ENCODE data around the gene FAF1.

The FAF1 gene

DNA sequence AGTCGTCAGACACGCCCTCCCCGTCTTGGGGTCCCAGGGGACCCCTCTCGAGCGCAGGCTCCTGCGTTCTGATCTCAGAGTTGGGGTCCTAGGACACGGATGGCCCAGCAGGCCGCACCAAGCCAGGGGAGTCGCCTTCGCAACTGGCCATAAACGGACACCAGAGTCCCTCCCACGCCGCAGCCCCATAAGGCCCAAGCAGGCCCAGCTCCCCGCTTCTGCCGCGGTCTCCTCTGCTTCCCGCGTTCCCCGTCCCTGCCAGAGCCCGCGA lies 537.5 kb downstream of the FAF1 start:
- DNase-seq = no peak

DNA sequence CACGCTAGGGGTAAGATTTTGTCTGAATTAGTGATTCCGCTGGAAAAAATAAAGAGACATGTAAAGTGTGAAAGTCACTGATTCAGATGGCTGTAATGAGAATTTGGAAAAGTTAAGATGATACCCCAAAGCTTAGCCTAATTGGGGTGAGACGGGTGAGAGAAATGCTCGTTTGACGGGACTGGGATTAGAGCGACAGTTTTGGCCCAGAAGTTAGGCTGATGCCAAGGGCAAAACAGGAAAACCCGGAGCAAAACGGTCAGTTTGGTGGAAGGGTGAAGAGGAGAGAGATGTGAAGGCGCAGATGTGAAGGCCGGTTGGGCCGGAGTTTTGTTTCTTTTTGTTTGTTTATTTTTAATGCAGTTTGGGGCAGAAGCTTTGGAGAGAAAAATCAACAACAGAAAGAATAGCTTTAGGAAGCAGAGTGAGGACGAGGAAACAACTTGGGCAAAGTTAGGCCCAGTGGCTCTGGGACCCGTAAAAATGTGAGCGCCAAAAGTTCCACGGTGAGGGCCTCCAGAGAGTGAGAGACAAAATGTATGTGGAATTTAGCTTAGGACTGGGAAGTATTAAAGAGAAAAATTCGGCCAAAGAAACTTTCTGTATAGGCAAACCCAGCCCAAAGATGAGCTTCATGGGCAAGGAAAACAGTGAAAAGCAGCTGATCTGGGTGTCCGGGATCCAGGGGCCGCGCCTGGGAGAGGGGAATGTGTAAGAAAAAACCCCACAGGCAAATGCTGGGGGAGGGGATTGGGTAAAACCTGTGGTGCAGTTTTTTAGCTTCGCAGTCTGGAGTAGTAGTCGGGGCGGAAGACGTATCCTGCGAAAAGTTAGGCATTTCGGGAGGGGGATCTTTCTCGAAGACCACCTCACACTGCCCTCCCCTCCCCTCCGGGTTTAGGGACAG lies 538.0 kb downstream of the FAF1 start:
- no peak for DNase-seq

- no peak for DNase-seq
Measured at GRCh38 chr1:50421366-50421748, 538.7 kb downstream of the FAF1 start.

DNA sequence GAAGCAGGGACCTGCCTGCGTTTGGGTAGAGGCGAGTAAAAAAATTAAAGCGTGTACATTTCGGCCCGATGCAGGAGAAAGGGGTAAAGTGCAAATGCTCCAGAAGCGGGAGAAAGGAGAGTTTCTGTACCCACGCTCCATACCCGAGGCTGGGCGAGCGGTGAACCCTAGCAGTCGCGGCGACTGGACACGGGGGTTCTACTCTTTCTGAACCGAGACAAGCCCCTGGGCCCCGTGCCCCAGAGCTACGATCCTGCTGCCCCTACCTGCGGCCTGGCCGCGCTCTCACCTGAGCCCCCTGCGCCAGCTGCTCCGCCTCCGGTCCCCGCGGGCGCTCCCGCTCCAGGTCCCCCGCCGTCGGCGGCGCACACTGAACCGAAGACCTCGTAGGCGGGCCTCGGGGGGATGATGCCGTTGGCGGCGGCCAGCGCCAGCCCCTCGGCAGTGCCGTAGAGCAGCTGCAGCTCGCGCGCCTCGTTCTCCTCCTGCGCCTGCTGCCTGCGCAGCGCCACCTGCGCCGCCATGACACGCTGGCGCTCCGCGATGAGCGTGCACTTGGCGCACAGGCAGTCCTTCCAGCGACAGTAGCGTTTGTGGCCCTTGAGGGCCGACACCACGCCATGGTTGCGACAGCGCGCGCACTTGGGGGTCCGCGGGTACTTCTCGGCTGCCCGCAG lies 539.2 kb downstream of the FAF1 start:
- no peak for DNase-seq

GRCh38 chr1:50419907-50420677 lies 540.0 kb downstream of the FAF1 start:
- no peak for DNase-seq

- no peak for DNase-seq
Measured at GRCh38 chr1:50419192-50419906, 540.7 kb downstream of the FAF1 start.

DNA sequence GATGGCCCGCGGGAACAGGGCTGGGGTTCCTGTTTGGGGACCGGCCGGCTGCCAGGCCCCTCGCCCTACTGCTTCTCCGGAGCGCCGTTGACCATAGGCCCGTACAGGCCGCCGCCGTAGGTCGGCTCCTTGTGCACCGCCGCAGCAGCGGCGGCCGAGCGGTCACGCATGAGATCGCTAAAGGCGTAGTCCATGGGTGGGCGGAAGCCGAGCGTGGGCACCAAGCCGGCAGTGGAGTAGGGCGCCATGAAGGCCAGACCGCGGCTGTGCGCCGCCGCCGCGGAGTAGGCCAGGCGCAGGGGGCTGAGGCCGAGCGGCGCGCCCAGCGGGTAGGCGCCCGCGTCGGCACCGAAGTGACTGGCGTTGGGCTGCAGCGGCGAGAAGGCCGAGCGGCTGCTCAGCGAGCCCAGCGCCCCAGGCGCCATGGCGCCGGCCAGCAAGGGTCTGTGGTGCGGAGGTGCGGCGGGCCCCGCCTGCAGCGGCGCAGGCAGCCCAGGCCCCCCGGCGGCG lies 541.4 kb downstream of the FAF1 start:
- DNase-seq = no peak

GRCh38 chr1:50417946-50418599 lies 542.0 kb downstream of the FAF1 start:
- DNase-seq = no peak

- no peak for DNase-seq
Measured at GRCh38 chr1:50417507-50417906, 542.6 kb downstream of the FAF1 start.

DNA sequence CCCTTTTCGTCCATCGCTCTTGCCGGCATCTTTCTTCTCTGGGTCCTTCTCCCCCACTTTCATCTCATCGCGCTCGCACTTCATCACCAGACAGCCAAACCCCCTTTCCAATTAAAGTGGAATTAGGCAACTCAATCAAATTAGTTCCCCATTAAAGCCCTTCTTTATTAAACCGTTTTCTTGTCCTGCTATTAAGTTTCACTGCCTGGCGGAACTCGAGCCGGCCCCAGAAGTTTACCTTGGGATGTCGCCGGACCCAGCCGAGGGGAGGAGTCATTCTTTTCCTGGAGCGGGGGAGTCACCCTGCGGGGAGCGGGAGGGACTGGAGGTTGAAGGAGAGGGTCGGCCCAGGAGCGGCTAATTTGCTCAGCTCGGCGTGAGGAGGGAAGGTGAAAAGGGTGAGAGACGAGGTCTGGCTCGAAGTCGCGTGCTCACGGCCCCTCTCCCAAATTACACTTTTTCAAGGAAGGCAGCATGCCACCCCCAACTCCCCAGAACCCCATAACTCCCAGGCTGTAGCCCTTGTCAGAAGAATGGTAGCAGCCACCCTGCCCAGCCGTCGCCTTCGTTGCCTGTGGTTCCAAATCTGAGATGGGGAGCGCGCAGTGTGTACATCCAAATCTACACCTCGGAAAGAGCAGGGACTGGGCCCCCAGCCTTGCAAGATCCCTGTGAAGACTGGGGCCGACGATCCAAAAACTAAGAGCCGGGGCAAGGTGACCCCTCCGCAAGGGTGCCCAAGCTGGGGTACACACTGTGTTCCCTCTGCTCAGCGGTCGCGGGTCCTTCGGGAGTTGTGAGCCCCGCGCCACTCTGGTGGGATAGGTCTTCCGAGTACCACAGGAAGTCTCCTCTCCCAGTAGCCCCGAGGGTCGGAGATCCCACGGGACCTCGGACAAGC lies 543.3 kb downstream of the FAF1 start:
- no peak for DNase-seq

- no peak for DNase-seq
Measured at GRCh38 chr1:50416150-50416527, 543.9 kb downstream of the FAF1 start.

DNA sequence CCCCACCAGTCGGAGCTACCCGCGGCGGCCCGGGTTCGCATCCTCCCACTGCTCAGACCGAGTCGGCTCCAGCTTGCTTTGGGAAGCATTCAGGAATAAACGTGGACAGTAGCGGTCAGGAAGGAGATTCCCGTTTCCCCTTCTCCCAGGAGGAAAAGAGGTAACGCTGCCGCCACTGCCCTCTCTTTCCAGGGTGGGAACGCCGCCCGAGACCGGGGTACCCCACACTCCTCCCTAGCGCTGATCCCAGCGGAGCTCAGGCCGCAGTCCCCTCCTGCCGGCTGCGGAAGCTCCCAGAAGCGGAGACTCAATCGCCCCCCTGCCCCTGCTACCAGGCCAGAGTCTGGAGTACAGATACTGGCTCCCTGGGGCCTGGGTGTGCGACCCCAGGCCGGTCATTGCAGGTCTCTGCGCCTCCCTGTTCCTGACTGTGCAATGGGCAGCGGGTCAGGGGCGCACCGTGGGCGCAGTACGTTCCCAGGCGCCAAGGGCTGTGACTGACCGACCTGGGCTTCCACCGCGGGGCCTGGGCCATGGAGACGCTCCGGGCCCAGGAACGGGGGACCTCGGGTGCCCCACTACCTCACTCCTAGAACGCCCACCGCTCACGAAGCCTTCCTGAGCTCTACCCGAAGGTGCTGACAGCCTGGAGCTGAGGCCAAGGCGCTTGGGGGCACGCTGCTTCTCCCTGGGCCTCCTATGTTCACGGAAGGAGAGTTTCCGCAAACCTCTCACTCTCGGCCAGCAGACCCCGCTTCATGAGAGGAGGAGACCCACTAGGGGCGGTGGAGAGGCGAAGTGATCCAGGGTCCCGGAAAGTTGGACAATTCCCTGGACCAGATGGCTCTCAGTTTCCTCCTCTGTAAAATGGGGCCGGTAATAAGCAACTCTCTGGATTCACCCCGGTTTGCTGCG lies 544.6 kb downstream of the FAF1 start:
- DNase-seq = no peak

DNA sequence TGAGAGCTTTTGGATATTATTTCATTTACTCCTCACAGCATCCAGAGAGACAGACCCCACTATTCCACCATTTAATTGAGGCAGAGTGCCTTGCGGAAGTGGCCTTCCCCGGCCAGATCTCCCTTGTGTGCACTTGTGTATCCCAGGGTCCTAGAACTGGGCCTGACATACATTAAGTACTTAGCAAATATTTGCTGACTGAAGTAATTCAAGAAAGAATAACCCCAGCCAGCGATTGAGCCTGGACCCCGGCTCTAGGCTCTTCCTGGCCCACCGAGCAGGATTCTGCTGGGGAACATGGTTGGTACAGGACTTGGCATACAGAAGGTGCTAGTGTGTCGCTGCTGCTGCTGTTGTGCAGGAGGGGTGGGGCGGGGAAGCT lies 545.2 kb downstream of the FAF1 start:
- no peak for DNase-seq

DNA sequence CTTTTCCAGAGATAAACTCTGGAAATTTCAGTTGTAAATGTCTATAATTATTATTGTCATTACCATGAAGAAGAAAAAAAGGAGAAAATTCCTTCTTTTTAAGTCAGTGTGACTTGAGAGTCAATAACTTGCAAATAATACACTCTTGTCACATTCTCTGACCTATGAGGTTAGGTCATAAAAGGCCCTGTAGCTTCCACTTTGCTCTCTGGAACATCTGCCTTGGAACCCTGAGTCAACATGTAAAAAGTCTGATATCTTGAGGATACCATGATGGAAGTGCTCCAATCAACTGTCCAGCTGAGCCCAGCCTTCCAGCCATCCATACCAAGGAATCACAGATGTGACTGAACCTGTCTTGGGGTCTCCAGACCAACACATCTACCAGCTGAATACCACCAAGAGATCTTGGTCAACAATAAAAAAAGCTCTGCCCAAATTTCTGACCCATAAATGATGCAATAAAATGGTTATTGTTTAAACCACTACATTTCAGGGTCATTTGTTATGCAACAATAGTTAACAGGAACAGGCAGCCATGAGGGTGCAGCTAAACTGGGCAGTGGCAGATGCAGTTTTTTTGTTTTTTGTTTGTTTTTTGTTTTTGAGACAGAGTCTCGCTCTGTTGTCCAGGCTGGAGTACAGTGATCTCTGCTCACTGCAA lies 547.1 kb downstream of the FAF1 start:
- DNase-seq = no peak

DNA sequence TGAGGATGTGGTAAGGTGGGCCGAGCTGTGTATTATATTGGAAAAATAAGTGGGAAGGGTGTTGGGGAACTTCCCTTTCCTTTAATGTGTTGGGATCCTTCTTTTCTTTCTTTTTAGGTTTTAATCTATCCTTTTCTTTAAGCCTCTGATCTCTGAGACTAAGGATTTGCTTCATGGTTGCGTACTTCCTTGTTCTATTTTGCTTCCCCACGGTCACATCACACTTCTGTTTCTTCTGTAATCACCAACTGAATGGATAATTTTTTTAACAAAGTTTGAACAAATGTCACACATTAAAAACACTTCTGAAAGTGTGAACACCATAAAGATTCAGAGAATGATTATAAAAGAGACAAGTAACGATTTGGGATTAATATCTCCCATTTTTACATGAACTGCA lies 554.3 kb downstream of the FAF1 start:
- DNase-seq = no peak

DNA sequence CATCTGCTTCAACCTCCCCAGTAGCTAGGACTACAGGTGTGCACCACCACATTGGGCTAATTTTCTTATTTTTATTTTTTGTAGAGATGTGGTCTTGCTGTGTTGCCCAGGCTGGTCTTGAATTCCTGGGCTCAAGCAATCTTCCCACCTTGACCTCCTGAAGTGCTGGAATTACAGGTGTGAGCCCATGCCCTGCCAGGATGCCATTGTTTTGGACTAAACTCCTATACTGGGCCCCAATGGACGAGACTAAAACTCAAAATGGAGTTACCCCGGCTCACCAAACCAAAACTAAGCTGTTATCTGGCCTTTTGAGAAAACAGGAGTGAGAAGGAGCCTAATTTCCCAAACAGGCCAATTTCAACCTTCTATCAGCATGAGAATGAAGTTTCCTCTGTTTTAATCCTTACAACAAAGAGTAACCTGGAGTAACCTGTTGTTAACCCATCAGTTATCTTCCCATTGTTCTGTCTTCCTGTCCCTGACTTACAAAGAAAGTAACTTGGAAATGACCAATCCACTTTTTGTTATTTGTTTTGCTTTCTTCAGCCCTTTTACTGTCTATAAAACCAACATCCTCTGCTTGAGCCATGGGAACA lies 566.4 kb downstream of the FAF1 start:
- DNase-seq = no peak
